Erythroblast (primary cell): Measurements from ENCODE around the gene PLBD2.
A peak's percentile ranks its signal among the peaks of the same experiment; 100 is the strongest.

Source experiments
- DNase-seq, 2 experiments: peaks; one replicate each; lab custom pipeline; 2025; lab: John Stamatoyannopoulos, UW
- GATA1 ChIP-seq: IDR thresholded peaks from 2 replicates; pipeline ENCODE4 v1.6.1; 2011; ENCODE audit warnings: low read depth, mild to moderate bottlenecking, control low read depth, low read length, moderate library complexity
- POLR2A ChIP-seq: IDR thresholded peaks from 2 replicates; pipeline ENCODE4 v1.6.1; 2011; ENCODE audit warnings: mild to moderate bottlenecking, low read length

Gene PLBD2

DNA sequence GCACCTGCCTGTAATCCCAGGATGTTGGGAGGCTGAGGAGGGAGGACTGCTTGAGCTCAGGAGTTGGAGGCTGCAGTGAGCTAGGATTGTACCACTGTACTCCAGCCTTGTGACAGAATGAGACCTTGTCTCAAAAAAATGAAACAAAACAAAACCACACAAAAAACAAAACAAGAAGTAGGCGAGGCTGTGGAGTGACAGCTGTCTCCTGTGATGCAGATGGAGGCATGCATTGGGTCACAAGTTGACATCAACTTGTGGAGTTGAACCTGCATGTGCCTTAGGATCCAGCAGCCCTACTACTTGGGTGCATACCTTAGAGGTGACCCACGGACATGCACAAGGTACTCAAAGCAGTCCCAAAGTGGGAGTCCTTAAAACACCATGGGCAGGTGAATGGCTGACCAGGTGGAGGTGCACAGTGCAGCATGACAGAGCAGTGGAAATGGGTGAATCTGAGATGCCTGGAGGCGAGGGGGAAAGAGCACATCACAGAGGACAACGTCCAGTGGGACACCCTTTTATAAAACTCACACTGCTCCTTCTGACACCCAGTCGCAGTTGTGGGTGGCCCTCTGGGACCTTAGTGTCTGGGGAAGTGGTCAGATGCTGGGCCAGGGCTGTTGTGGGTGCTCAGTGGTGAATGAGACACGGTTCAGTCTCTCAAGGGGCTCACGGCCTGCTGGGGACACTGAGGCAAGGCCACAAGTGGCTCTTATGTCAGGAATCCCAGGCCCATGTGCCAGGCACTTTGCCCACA, 12.7 kb downstream of the PLBD2 start:
- TF ChIP-seq POLR2A: no peak
- no peak for TF ChIP-seq GATA1
- DNase-seq: no peak

DNA sequence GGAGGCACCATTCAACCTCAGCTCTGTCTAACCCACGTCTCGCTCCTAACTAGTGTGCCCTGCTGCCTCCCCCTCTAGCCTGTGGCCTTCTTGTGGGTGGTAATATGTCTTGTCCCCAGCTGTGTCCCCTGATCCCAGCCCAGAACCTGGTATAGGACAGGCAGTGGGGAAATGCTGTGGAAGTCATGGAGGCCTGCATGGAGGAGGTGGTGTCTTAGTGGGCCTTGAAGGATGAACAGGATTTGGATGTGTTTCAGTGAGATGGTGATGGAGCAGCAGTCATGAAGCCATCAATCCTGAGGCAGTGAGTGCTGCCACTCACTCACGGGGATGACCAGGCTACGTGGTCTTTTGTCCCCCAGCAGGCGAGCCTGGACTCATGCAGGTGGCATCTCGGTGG, 13.4 kb downstream of the PLBD2 start:
- no peak for DNase-seq
- TF ChIP-seq POLR2A: no peak
- TF ChIP-seq GATA1: no peak

DNA sequence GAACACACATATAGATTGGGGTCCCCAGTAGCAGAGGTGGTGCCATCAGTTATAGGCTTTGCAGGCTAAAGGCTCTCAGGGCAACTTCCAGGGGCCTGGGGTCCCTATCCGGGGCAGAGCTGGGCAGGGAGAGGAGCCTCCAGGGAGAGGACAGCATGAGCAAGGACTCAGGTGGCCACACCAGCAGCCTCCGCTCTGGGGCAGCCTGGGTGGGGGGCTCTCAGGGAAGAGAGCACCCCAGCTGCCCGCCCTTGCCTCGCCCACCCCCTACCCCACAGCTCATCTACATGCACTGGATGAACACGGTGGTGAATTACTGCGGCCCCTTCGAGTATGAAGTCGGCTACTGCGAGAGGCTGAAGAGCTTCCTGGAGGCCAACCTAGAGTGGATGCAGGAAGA, 14.0 kb downstream of the PLBD2 start:
- no peak for DNase-seq

DNA sequence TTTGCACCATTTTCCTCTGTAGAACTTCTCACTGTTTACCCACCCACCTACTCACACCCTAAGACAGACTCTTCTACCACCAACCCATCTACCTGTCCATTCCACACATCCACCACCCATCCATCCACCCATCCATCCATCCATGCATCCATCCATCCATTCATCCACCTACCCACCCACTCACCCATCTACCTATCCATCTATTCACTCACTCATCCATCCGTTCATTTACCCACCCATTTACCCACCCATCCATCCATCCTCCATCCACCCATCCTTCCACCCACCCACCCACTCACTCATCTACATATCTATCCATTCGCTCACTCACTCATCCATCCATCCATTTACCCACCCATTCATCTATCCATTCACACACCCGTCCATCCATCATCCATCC, 15.1 kb downstream of the PLBD2 start:
- no peak for DNase-seq
- TF ChIP-seq GATA1 (no peak), POLR2A (no peak)

More for the DNA sequence above, 14.0 kb downstream of the PLBD2 start:
- TF ChIP-seq GATA1 (no peak), POLR2A (no peak)

DNA sequence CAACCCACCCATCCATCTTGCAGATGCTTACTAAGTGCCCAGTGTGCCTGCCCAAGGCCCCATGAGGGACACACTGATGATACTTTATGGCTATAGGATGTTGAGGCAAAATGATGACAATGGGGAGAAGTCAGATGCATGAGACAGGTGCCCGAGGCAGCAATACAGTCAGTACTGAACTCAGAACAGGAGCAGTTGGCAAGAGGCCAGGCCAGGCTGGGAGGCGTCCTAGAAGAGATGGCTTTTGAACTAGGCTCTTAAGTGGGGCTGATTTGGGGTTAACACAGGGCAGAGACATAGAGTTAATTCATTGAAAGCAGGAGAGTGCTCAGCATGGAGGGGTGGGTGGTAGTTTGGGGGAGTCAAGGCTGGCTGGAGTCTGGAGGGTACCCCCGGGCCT, 15.6 kb downstream of the PLBD2 start:
- peak; percentile 38 to 66 for DNase-seq
- TF ChIP-seq GATA1 (no peak), POLR2A (no peak)

DNA sequence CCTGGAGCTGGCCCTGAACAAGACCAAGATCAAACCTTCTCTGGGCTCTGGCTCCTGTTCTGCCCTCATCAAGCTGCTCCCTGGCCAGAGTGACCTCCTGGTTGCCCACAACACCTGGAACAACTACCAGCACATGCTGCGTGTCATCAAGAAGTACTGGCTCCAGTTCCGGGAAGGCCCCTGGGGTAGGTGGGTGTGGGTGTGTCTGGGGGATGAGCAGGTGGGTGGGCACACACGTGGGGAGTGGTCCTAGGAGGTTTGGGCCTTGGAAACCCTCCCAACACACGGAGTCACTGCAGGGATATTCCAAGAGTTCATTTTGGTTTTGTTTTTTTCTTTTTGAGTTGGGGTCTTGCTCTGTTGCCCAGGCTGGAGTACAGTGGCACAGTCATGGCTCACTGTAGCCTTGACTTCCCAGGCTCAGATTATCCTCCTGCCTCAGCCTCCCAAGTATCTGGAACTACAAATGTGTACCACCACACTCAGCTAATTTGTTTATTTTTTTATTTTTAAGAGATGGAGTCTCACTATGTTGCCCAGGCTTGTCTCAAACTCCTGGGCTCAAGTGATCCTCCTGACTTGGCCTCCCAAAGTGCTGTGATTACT, 16.5 kb downstream of the PLBD2 start:
- no peak for TF ChIP-seq GATA1
- no peak for TF ChIP-seq POLR2A
- DNase-seq: no peak

DNA sequence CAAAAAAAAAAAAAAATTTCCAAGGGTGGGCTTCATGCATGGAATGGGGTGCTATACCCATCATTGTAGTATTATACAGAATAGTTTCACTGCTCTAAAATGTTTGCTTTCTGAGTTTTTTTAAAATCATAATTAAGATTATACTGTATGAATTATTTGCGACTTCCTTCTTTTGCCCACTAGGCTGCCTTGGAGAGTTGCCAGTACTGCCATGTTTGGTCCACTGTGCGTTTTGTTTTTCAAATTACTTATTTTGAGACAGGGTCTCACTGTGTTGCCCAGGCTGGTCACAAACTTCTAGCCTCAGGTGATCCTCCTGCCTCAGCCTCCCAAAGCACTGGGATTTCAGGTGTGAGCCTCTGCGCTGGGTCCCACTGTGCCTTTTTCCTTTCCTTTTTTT, 19.9 kb downstream of the PLBD2 start:
- TF ChIP-seq GATA1: no peak
- TF ChIP-seq POLR2A: no peak
- DNase-seq: peak in 1 of 2 experiments; percentile 18

DNA sequence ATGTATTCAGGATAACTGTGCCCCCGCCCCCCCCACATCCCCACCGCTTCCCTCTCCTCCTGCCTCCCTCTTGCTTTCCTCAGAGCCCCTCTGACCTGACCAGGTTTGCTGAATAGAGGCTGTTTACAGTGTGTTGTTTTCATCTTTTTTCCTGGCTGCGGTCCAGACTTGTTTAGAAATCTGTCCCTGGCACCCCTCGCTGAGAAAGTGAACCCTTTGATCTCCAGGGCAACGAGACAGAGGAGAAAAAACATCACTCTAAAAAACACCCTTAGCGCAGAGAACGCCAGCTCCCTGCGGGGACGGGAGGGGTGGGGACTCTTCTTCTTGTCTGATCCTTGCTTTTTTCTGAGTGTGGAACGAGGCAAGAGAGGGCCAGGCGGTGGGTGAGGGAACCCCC, 22.8 kb downstream of the PLBD2 start:
- no peak for DNase-seq
- TF ChIP-seq POLR2A: no peak
- TF ChIP-seq GATA1: no peak

DNA sequence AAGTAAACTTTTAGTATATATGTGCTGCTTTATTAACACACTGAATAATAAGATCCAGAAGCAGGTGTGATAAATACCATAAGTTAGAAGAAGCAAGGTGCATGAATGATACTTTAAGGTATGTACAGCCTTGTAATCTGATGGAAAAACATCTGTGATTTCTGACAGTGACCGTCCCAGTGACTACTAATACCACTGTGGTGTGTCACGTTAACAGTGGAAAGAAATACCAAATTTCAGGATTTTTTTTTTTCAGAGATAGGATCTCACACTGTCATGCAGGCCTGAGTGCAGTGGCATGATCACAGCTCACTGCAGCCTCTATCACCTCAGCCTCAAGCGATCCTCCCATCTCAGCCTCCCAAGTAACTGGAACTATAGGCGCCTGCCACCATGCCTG, 23.8 kb downstream of the PLBD2 start:
- no peak for TF ChIP-seq GATA1
- no peak for TF ChIP-seq POLR2A
- peak in 1 of 2 experiments; percentile 21 for DNase-seq

DNA sequence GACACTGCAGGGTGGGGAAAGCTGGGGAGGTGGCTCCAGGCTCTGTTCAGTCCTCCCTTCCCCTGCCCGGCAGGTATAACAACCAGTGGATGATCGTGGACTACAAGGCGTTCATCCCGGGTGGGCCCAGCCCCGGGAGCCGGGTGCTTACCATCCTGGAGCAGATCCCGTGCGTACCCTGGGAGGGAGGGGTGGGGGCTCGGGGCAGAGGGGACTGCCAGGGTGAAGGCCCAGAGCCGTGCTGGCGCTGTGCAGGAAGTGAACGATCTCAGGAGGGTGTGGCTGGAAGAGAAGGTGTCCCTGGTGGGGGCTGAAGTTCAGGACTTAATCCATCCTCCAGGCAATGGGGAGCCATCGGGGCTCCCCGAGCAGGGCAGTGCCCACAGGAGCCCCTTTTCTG, 26.4 kb downstream of the PLBD2 start:
- no peak for DNase-seq
- TF ChIP-seq GATA1 (no peak), POLR2A (no peak)

DNA sequence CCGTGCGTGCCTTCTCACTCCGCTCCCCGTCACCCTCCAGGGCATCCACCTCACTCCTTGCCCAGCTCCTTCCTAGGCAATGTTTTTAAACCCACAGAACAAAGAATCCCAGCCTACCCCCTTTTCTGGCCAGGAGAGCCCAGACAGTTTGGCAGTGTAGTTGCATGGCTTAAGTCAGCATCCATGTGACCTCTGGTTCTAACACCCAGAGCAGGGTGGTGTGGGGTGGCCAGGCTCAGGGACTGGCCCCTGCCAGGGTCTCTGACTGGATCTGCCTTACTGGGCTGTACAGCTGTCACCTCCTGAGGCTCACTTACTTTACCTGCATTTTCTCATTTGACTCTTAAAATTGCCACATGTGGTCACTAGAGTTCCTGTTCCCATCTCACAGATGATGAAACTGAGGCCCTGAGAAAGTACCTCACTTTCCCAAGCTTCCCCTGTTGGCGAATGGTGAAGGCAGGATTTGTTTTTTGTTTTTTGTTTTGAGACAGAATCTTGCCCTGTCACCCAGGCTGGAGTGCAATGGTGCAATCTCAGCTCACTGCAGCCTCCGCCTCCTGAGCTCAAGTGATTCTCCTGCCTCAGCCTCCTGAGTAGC, 27.0 kb downstream of the PLBD2 start:
- TF ChIP-seq GATA1: no peak

DNA sequence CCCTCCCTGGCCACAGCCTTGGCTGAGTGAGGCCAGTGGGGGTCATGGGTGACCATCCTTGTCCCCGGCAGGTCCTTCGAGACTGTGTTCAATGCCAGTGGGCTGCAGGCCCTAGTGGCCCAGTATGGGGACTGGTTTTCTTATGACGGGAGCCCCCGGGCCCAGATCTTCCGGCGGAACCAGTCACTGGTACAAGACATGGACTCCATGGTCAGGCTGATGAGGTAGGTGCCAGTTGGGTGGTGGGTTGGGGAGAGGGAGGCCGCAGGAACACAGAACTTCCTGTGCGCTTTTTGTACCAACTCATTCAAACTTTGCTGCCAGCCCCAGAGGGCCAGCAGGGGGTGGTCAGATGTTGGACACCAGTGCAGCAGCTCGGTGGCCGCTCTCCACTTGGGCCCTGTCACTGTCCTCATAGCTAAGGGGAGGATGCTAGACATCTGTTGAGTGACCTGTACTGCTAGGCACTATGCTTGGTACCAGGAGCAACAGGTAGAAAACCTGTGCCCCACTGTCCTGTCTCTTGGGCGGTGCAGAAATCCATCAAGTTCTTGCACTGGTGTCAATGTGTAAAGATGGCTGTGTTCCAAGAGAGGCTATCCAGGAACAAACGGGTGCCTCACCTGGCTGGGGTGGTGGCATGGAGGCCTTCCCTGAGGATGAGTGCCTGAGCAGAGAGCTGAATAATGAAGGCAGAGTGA, 28.6 kb downstream of the PLBD2 start:
- no peak for DNase-seq
- TF ChIP-seq GATA1: no peak
- no peak for TF ChIP-seq POLR2A

More for the DNA sequence above, 27.0 kb downstream of the PLBD2 start:
- no peak for DNase-seq

DNA sequence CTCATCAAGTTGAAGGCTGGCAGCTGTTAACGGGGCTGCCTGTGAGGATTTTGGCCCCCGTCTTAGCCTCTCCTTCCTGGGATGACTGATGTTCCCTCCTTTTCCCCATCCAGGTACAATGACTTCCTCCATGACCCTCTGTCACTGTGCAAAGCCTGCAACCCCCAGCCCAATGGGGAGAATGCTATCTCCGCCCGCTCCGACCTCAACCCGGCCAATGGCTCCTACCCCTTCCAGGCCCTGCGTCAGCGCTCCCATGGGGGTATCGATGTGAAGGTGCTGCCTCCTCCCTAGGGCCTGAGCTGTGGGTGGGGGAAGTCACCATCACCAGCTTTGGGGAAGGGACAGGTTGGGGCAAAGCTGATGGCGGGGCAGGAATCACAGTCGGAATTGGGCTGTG, 29.2 kb downstream of the PLBD2 start:
- no peak for DNase-seq
- TF ChIP-seq GATA1 (no peak), POLR2A (no peak)

DNA sequence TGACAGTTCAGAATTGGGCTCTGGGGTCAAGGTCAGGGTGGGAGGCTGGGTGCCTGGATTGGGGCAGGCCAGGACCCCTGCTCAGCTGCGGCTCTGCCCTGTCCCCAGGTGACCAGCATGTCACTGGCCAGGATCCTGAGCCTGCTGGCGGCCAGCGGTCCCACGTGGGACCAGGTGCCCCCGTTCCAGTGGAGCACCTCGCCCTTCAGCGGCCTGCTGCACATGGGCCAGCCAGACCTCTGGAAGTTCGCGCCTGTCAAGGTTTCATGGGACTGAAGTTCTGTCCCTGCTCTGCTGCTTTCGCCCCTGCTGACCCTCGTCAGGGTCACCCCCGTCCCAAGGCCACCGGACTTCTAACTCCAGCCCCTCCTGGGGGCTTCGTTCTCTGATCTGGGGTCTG, 30.0 kb downstream of the PLBD2 start:
- no peak for DNase-seq
- TF ChIP-seq GATA1 (no peak), POLR2A (no peak)
